GOT3 (cell line): ENCODE measurements around the gene NDUFS1.
"Not testable (repeated sequence)": the region's sequence is repeated elsewhere in the genome, so short reads cannot be mapped to it uniquely, and the experiment has no call there.

Experiments used
- DNase-seq: peaks from one replicate; lab custom pipeline; 2025; ENCODE audit warnings: mixed read lengths; lab: John Stamatoyannopoulos, UW

Gene NDUFS1

DNA sequence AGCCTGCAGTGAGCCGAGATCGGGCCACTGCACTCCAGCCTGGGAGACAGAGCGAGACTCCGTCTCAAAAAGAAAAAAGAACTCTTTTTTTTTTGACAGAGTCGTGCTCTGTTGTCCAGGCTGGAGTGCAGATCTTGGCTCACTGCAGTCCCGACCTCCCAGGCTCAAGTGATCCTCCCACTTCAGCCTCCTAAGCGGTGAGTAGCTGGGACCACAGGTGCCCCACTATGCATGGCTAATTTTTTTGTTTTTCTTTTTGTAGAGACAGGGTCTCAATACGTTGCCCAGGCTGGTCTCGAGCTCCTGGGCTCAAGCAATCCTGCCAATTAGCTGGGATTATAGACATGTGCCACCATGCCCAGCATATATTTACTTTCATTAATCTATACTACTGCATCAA lies 60.8 kb downstream of the NDUFS1 start:
- no peak for DNase-seq

DNA sequence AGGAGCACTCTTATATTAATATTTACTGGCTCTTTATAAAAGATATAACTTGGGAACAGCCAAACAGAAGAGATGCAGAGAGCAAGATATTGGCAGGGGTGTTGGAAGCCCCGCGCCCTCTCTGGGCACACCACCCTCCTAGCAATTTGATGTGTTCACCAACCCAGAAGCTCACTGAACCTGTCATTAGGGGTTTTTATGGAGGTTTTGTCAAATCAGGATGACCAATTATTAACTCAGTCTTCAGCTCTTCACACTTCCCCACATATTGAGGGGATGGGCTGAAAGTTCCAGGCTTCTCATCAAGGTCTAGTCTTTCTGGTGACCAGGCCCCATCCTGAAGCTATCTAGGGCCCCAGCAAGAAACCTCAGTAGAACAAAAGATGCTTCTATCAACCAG lies 62.4 kb downstream of the NDUFS1 start:
- no peak for DNase-seq

DNA sequence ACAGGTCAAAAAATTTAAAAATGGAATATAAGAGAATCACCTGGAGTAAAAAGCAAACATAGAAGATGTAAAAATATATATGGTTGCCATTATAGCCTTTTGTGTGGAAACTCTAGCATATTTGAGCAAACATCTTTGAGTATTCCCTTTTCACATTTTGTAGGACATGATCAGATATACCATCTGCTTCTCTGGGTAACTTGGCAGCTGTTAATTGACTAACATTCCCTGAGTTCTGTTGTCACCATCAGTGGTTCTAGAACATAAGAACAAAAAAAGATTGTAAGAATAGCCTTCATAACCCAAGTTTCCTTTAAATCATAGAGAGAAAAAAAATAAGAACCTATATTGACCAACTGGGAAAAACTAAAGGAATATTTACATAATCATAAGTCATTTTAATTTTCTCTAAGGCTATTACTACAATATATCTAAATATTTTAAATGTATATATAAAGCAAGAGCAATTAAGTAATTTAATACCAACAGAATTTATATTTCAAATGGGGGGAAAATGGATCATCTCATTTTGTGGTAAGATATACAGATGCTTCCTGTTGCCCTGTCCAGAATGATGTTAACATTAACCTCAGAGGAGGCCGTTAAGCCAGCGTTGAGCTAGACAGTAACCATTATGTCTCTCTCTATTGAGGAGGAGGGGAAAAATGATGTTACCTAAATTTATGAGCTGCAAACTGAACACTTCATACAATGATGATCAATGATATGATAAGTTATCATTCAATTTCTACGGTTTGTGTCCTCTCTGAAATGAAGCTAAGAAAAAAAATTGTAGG lies 63.5 kb downstream of the NDUFS1 start:
- DNase-seq: no peak

DNA sequence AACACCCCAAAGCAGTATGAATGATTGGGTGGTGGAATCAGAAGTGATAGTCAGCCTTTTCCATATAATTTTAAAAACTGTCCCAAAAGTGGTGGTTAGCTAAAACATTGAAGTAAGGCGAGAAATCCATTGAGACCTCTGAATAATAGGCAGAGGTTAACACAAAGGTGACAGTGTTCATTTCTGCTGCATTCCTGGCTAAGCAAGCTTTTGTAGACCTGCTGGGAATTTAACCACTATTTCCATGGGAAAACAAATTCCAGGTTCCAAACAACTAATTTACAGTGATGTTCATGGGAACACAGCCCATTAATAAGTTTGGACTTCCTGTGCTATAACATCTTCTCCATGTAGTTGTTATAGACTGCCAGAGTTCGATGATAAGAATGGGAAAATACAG lies 66.9 kb downstream of the NDUFS1 start:
- no peak for DNase-seq

DNA sequence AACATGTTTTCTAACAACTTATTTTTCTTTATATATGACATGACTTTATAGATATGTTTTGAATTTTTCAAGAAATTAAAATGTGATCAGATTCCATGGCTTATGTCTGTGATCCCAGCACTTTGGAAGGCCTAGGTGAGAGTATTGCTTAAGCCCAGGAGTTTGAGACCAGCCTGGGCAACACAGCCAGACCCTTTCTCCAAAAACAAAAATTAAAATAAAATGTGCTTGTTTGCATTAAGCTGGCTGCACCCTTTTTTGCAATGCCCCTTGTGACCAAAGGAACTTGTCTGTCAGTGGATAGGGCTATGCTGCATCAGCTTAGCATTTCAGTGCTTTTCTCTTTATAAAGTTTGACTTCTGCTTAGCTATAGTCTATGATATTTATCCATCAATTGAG lies 71.0 kb downstream of the NDUFS1 start:
- no peak for DNase-seq

DNA sequence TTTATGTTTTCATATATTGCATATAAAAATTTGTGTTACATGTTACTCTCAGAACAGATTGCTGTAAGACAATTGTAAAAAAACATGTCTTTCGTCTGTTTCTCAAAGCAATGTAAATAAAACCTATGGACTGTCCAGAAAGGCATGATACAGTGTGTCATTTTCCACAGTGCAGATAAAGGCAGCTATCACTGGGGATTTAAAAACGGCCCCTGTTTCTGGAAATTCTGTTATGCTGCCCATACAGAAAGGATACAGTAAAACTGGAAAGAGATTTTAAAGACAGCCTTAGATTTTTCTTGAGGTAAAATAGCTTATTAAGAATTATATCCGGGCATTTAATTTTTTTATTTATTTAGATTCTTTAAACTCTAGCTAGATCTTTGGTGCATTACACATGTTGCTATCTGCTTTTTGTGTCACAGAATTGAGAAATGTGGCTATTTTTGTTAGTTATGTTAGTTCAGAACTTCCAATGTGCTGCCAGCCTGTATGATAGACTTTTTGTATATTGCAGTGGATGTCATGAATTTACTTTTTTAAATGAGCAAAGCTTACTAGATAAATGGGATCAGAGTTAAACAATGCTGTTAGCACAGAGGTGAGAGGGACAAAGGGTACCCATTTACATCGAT lies 72.4 kb downstream of the NDUFS1 start:
- no peak for DNase-seq

DNA sequence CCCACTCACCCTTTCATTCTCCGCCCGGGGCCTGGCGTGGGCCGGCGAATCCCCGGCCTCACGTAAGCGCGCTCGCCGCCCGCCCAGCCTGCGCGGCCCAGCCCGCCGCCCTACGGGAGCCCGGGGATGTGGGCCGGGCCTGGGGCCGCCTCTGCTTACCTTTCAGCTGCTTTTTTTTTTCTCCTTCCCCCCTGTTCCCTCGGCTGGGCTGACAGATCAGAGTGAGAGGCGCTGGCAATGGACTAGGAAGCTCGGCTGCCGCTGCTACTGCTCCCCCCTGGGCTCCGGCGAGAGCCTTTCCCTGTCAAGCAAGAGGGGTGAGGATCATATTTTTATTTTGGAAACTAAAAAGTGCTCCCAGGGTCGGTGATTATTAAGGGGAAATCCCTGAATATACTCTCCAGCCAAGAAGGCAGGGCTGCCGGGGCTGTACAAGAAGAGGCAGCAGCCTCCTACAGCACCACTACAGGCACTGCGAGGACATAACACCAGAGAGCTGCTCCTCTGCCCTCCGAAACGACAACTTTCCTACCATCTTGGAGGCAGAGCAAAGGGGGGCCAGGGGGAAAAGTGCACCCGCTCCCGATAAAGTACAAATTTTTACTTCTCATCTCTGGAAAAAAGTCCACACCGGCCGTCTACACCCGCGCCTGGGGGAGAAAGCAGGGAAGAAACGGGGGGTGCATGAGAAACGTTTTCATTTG lies 73.3 kb downstream of the NDUFS1 start, which contains the start of gene INO80D:
TSS of gene INO80D (minus strand) at position 433 of the 704 bp plus-strand sequence. CDS start 23,158 bp downstream, outside the sequence.
- DNase-seq: peak; percentile 44

DNA sequence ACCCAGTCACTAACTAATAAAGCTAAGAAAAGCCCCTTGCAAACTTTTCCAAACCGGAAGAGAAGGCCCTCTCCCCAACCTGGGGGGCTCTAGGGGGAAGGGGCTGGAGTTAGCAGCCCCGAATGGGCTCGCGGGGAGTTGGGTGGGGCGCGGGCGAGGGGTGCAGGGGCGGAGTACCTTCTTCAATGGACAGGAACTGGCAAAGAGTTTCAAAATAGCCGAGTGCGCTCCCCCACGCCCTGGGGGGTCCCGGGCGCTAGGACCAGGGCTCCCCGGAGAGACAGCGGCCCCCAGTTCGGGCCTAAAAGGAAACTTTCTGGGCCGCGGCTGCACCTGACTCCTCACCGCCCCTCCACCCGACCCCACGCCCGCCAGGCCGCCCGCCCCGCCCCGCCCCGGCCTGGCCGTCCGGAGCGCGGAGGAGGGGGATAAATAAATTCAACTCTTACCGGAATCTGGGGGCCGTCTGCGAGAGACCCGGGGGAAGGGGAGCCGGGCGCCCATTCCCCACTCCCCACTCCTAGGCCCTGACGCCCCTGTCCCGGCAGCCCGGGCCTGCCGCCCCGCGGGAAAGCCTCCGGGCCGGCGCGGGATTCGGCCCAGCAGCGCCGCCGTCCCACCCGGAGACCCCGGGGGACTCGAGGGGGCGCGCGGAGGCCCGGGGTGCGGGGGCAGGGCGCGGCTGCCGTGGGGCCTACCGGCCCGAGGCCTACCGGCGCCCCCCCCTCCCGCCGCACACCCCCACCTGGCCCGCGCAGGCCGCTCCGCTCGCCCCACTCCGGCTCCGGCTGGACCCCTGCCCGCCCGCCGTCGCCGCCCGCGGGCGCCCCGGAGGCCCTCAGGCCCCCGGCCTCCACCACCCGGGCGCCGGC lies 74.1 kb downstream of the NDUFS1 start:
- DNase-seq: peak; percentile 11

DNA sequence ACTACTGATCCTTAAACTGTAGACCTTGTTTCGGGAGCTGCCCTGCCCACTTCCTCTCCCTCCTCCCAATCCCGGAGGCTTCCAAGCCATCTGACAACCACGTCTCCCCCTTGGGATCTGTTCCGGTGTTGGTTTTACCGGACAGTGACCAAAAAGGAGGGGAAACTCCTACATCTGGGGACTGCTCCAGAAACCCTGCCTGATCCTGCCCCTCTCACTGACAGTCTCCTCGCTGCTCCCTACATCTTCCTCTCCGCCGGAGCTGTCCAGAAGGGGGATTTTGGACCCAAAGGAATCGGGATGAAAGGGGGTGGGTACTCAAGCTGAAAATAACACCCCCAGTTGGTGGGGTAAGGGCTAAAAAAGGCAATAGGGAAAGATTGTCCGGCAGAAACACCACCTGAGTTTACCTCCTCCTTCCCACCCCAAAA lies 74.8 kb downstream of the NDUFS1 start:
- DNase-seq: no peak

DNA sequence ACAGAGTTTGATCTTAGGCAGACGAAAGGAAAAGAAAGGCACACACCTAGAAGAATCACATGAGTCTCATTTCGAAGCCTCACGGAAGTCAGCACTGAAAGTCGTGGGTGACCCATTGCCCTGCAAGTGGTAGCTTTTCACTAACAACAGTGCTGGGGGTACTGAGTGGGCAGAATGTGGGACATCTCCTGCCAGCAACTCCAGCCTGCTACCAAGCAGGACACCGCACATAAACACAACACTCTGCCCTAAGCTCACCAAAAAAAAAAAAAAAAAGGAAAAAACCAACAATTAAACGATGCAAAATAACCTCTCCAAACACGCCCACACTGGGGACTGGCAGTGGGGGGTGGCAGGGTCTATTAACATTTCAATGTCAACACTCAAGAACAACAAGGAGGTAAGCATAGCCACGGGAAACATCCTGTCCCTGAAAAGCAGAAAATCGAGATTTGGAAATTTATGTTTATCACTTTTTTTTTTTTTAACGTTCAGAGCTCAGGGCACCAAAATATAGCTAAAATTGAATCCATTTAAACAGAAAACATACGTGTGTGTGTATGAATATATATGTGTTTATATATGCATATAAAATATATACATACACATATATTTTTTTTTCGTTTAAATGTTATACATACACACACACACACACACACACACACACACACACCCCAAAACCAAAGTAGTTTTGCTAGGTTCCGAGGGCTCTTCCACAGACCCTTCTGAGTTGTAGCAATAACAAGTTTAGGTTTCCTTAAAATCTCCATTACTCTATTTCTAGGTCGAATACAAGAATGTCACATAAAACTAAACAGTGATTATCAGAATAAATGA lies 75.4 kb downstream of the NDUFS1 start:
- DNase-seq: no peak

DNA sequence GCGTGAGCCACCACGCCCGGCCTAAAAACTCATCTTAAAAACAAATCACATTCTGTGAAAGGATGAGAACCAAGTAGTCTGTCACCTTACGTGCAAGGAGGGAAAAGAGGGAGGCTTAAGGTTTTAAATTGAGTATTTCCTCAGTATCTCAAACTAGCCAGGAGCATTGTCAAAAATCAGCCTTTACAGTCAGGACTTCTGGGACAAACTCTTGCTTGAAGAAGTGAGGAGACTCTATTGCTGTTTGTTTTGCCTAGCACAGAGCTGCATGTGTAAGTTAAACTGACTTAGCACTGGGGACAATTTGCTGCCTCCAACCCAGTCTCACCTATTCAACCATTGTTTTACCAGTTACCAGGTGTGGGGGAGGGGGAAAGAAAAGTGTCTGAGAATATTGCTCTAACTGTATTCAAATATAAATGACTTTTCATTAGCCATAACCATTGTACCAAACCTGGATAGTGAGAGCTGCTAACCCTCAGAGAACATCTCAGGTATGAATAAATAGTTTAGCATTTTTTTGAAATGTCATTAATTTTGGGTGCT lies 76.9 kb downstream of the NDUFS1 start:
- DNase-seq: no peak

DNA sequence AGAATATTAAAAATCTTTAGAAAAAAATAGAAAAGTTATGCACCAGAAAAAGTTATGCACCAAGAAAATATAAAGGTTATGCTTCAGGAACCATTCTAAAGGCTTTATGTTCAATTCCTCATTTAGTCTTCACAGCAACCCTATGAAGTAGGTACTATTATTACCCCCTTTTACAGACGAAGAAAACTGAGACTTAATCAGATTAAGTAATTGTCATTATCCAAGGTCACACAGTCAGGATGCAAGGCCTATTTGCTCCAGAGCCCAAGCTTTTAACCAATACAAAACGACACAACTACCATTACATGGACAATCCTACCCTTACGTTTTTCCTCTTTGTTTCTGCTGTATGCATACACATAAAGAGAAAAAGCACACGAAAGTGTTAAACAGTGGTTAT lies 78.3 kb downstream of the NDUFS1 start:
- no peak for DNase-seq

DNA sequence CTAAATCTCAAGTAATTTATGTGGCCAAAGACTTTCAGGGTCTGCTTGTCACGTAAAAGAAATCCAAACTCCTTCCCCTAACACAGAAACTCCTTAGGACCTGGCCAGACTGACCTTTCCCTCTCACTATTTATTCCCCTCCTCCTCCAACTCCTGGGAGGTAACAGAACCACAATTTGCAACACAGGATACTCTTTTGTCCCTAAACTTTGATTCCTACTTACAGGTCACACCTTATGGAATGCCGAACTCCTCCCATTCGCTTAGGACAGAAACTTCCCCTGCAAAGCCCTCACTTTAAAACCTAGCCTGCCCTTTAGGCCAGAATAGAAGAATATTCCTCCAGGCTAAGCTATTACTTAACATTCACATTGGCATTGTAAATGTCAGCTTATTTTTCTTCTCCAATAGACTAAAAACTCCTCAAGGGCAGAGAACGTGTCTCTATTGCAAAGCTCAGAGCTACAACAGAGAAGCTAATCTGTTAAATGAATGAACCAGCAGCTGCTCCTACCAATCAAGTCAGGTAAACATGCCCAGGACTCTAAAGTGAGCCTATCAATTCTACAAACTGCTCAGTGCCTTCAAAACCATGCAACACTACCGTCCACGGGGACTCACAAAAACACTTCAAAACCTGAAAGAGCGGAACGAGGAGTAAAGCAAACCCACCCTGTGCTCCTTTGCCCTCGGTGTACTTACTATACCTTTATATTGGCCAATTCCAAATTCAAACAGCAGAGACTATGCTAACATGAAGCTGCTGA lies 79.4 kb downstream of the NDUFS1 start:
- no peak for DNase-seq

DNA sequence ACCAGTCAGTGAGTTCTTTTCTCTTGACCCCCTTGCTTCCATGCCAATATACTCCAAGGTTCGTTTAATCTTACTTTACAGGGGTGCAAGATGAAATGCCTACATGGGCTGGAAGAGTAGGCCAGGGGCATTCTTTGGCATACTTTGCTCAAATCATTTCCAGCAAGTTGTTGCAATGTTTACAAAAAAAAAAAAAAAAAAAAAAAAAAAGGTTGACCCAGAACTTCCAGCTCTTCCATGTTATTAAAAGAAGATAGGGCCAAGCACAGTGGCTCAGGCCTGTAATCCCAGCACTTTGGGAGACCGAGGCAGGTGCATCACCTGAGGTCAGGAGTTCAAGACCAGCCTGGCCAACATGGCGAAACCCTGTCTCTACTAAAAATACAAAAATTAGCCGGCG lies 81.4 kb downstream of the NDUFS1 start:
- DNase-seq: not testable (repeated sequence)

DNA sequence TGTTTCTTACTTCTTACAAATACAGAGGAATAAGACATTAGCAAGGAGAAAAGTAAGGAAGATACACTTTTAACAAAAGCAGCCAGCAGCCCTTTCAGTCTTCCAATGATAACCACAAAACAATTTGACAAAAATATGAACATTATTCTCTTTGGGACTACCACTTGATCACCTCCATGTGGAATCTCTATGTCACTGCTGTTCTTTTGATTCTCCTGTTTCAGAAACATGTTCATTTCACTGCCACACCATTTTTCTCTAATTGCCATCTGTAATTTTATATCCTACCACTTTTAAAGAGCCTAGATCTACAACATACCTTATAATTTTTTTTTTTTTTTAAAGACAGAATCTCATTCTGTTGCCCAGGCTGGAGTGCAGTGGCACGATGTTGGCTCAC lies 84.1 kb downstream of the NDUFS1 start:
- no peak for DNase-seq

DNA sequence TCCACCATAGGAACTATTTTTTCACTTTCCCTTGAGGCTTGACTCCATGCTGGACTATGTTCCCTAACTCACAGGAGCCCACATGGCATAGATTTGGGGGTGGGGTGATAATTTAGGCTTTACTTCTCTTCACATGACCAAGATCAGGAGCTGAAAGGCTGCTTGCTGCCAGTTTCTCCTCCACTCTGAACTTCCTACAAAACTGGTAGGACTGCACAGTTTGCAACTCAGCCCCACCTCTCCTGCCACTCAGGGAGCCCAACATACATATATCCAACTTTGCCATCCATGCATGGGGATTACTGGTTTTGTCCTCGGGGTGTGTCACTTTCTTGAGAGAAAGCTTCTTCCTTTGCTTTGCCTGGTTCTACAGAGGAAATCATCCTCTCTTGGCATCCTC lies 87.4 kb downstream of the NDUFS1 start:
- no peak for DNase-seq

DNA sequence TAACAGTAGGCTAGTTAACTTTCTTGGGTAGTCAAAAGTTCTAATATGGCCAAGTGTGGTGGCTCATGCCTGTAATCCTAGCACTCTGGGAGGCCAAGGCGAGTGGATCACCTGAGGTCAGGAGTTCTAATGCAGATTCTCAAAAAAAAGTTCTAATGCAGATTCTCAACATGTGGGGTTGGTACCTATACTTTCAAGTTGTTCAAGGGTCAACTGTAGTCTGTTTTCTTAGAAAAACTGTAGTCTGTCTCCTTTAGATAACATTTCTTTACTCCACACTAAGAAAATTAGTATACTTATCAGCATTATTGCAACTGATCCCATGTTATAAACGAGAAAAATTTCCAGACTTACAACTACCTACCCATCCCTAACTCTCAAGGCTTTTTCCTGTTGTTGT lies 89.8 kb downstream of the NDUFS1 start:
- no peak for DNase-seq

DNA sequence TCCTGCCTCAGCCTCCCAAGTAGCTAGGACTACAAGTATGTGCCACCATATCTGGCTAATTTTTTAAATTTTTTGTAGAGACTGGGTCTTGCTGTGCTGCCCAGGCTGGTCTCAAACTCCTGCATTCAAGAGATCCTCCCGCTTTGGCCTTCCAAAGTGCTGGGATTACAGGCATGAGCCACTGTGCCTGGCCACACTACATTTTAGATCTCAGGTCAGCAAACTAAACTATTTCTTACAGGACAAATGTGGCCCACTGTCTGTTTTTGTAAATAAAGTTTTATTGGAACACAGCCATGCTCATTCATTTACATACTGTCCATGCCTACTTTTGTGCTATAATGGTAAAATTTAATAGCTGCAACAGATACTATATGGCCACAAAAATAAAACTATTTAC lies 91.0 kb downstream of the NDUFS1 start:
- no peak for DNase-seq
